GM04504 (cell line): ENCODE data around the gene ADAM11.

Source experiments
- DNase-seq: peaks from one replicate; pipeline ENCODE4 v3.0.0-alpha.2; 2012; ENCODE audit warnings: low read depth

Gene ADAM11

DNA sequence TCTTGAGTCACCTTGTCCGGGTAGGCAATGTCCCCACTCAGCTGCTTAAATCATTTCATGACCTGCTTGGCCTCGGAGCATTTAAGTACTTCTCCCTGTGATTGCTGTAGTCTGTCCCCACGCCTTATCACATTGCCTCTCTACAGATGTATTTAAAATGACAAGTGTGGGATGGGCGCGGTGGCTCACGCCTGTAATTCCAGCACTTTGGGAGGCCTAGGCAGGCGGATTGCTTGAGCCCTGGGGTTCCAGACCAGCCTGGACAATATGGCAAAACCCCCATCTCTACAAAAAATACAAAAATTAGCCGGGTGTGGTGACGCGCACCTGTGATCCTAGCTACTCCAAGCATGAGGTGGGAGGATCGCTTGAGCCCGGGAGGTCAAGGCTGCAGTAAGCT is 72.6 kb downstream of the ADAM11 start:
- no peak for DNase-seq
